ENCODE measurements around the gene DUT. TPM values are rescaled to one million over a fixed set of nuclear protein-coding genes. Genes with fewer than 3 reads are reported as not detected.
A peak's percentile ranks its signal among the peaks of the same experiment; 100 is the strongest.
"Not testable (repeated sequence)": the region's sequence is repeated elsewhere in the genome, so short reads cannot be mapped to it uniquely, and the experiment has no call there.

DUT gene
- total RNA-seq, 1 donor from 2014 or later, result 273 TPM

DNA sequence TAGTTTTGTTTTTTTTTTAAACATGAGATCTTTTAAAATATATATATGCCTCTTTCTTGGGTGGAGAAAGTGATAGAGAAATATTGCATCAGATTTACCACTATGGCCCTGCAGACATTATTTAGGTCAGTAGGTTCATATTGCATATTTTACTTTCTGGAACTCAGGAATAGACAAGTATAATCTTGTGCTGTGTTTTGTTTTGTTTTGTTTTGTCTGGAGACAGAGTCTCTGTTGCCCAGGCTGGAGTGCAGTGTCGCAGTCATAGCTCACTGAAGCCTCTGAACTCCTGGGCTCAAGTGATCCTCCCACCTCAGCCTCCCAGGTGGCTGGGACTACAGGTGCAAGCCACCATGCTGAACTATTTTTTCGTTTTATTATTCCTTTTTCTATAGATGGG is 21.5 kb upstream of the DUT start:
- intact Hi-C loops (cut with micrococcal nuclease), result no loop called here
- no peaks in the 10 kb centered on the region for H3K36me3 Mint-ChIP-seq (ENCODE audit: low read depth)
- H3K9me3 Mint-ChIP-seq, result no peaks in the 10 kb centered on the region
- no peak overlapping the region for H3K27ac Mint-ChIP-seq
- H3K4me1 Mint-ChIP-seq, result no peaks in the 10 kb centered on the region
- H3K27me3 Mint-ChIP-seq, result peaks cover 15% of the 10 kb centered on the region
- peak; percentile 14 for DNase-seq
- no peak overlapping the region for H3K4me3 Mint-ChIP-seq

DNA sequence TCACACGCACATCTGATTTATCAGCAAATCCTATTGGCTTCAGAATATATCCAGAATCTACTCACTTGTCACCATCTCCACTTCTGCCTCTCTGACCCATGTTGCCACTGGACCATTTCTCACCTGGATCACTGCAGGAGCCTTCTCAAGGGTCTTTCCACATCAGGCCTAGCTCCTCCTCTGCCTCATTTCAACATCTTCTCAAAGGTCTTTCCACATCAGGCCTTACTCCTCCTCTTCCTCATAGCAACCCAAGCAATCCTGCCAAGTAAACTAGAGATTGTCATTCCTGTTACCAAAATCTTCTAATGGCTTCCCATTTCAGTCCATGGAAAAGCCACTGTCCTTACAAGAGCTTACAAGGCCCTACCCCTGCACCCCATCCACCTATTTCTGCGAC is 18.0 kb upstream of the DUT start:
- Mint-ChIP-seq H3K4me1 (no peaks in the 10 kb centered on the region), H3K27ac (no peak overlapping the region), H3K27me3 (peaks cover 8% of the 10 kb centered on the region), H3K9me3 (no peaks in the 10 kb centered on the region), H3K4me3 (no peak overlapping the region), H3K36me3 (ENCODE audit: low read depth) (no peaks in the 10 kb centered on the region)
- intact Hi-C loops (cut with micrococcal nuclease), result no loop called here
- DNase-seq, result peak; percentile 26

DNA sequence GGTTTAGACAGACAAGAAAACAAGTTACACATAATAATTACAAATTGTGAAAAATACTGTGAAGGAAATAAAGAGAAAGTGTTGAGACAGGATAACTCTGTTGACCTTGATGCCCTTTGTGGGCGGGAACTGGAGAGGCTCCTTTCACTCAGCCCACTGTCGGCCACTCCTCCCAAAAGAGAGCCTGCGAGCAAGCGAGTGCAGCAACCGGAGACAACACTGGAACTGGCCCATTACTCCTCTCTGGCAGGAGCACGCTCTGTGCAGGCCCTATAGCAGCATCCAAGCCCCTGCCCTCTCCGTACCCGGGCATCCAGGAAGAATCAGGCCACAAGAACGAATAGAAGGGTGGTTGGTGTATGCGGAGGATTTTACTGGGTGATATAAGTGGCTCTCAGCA is 16.2 kb upstream of the DUT start:
- H3K36me3 Mint-ChIP-seq (ENCODE audit: low read depth), result no peaks in the 10 kb centered on the region
- no peaks in the 10 kb centered on the region for H3K9me3 Mint-ChIP-seq
- peaks cover 4% of the 10 kb centered on the region for H3K27me3 Mint-ChIP-seq
- DNase-seq, result peak; percentile 24
- intact Hi-C loops (cut with micrococcal nuclease), result no loop called here
- H3K4me1 Mint-ChIP-seq, result no peaks in the 10 kb centered on the region
- no peak overlapping the region for H3K27ac Mint-ChIP-seq
- no peak overlapping the region for H3K4me3 Mint-ChIP-seq

DNA sequence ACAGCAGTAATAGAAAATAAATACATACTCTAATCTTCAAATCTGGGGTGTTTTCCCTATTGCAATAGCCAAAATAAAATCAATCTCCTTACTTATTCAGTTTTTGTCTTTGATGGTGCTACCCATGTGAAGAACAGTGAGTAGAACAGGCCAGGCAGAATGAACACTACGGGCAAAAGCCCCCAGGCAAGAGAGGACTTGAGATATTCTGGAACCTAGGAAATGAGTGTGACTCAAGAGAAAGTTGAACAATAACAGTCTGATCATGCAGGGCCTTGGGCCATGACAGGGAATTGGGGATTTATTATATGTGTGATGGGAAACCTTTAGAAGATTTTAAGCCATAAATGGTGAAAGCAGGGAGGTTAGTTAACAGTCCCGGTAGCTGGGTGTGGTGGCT is 14.0 kb upstream of the DUT start:
- DNase-seq, result no peak
- Mint-ChIP-seq H3K9me3 (no peaks in the 10 kb centered on the region), H3K27ac (no peak overlapping the region), H3K27me3 (peaks cover 1% of the 10 kb centered on the region), H3K36me3 (ENCODE audit: low read depth) (no peaks in the 10 kb centered on the region), H3K4me1 (no peaks in the 10 kb centered on the region), H3K4me3 (no peak overlapping the region)
- intact Hi-C loops (cut with micrococcal nuclease), result no loop called here

DNA sequence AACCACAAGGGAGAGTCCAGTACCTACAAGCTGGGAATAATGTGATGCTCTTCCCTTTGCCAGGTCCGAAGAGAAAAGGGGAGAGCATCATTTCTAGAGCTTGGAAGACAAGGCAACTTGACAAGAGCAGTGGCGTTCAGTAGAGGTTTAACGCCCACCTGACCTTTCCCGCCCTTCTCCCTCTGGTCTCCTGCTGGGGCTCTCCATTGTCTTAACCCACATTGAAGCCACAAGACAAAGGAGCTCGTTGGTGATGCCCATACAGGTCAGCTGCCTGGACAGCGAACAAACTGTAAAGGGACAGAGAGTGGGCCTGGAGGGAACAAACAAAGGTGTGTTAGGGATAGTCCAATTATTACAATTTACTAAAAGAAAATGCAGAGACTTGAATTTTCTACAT is 13.1 kb upstream of the DUT start:
- intact Hi-C loops (cut with micrococcal nuclease), result no loop called here
- no peak overlapping the region for H3K27ac Mint-ChIP-seq
- peaks cover 1% of the 10 kb centered on the region for H3K27me3 Mint-ChIP-seq
- peak; percentile 20 for DNase-seq
- H3K4me1 Mint-ChIP-seq, result no peaks in the 10 kb centered on the region
- H3K9me3 Mint-ChIP-seq, result no peaks in the 10 kb centered on the region
- no peaks in the 10 kb centered on the region for H3K36me3 Mint-ChIP-seq (ENCODE audit: low read depth)
- no peak overlapping the region for H3K4me3 Mint-ChIP-seq

DNA sequence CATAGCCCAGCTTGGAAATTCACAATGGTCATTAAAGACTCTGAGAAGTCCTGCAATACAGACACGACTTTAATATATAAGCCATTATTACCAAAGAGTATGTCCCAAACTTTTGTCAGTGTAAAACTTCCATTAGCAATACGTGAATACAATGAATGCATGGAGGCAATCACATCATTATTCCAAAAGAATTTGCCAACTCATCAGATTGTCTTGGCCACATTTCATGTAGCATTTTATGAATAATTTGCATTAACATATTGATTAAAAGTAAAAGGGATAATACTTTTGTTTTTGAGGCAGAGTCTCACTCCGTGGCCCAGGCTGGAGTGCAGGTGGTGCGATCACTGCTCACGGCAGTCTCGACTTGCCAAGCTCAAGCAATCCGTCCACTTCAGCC is 7.9 kb upstream of the DUT start:
- peak; percentile 7 for DNase-seq
- intact Hi-C loops (cut with micrococcal nuclease), result no loop called here
- peaks cover 1% of the 10 kb centered on the region for H3K27me3 Mint-ChIP-seq
- no peak overlapping the region for H3K27ac Mint-ChIP-seq
- H3K4me3 Mint-ChIP-seq, result no peak overlapping the region
- no peaks in the 10 kb centered on the region for H3K4me1 Mint-ChIP-seq
- H3K9me3 Mint-ChIP-seq, result no peaks in the 10 kb centered on the region
- H3K36me3 Mint-ChIP-seq (ENCODE audit: low read depth), result peaks cover 2% of the 10 kb centered on the region

DNA sequence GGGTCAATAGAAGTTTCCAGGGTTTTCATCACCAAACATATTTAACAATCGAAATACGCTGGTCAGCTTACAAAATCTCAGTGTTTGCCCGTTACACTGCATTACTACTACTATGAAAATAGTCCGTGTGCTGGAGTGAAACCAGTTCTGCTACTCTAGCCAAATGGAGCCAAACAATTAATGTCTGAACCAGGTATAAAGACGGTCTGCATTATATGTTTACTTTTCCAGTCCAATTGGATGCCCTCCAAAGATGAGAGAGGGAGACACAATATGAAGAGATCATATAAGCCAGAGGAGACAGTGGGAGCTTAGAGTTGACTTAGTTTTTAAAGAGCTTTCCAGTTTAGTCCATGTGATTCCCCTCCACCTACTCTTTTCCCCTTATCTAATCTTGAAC is 6.3 kb upstream of the DUT start:
- Mint-ChIP-seq H3K36me3 (ENCODE audit: low read depth) (peaks cover 2% of the 10 kb centered on the region), H3K27me3 (no peaks in the 10 kb centered on the region), H3K4me1 (no peaks in the 10 kb centered on the region), H3K9me3 (no peaks in the 10 kb centered on the region), H3K27ac (no peak overlapping the region), H3K4me3 (no peak overlapping the region)
- DNase-seq, result peak; percentile 34
- intact Hi-C loops (cut with micrococcal nuclease), result no loop called here

DNA sequence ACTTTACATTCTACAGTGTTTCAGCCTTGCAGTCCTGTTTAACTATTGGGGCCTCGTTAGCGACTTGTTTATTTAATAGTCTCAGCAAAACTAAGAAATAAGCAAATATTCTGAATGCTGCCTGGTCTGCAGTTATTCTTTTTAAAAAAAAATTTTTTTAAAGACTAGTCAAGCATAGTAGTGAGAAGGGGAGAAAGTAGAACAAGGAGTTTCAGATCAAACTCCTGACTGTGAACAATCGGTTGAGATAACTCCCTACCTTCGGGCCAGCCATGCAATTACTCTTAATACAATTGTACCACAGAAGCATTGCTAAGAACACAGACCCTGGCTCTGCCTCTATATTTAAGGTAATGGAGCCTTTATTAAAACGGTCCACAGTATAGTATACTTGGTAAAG is 5.8 kb upstream of the DUT start:
- intact Hi-C loops (cut with micrococcal nuclease), result no loop called here
- Mint-ChIP-seq H3K27ac (no peak overlapping the region), H3K4me1 (peaks cover 4% of the 10 kb centered on the region), H3K36me3 (ENCODE audit: low read depth) (peaks cover 2% of the 10 kb centered on the region), H3K4me3 (no peak overlapping the region), H3K27me3 (no peaks in the 10 kb centered on the region), H3K9me3 (no peaks in the 10 kb centered on the region)
- peak; percentile 6 for DNase-seq

DNA sequence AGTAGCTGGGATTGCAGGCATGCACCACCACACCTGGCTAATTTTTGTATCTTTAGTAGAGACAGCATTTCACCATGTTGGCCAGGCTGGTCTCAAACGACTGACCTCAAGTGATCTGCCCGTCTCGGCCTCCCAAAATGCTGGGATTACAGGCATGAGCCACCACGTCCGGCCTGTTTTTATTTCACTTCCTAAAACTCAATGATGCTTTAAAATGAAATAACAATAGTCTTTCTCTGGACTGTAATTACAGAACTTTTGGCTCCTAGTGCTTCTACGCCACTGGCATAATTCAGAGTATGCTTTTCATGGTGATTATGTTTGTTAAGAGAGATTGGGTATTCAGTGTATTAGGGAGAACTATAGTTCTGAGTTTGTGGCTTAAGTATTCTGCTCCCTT is 5.0 kb upstream of the DUT start:
- DNase-seq; H3K4me3 Mint-ChIP-seq; H3K27me3 Mint-ChIP-seq; H3K9me3 Mint-ChIP-seq; H3K27ac Mint-ChIP-seq; H3K4me1 Mint-ChIP-seq; intact Hi-C loops (cut with micrococcal nuclease); H3K36me3 Mint-ChIP-seq (ENCODE audit: low read depth): not testable (repeated sequence)

DNA sequence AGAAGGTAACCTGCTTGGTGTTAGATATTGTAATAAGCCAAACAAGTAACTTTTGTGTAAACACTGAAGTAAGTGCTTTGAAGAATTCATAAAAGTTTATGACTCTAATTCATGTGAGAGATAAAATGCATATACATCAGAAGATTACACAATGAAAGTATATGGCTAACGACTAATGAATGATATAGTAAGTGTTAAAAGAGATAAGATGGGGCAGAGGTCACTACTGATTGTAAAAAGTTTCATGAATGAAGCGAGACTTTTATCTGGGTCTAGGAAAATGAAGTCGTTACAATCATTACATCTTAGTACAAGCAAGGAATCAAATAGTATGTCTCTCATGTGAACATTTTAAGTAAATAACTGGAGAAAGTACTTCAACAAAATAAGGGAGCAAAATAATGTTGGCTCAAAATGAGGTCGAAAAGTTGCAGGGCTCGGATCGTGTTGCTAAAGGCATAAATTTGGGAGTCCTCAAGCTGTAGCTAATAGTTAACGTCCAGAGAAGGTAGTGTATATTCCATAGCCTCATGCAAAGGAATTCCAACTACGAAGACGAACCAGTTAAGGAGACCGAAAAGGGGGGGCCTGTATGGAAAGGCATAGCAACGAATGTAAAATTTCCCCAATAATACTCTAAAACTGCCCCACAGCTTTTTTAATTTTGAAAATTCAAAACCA is 984 bp upstream of the DUT start:
- H3K4me3 Mint-ChIP-seq, result peak overlapping the region; percentile 95
- intact Hi-C loops (cut with micrococcal nuclease), result loop anchor here (2.0 to 5.0 kb wide), 5 partner anchors 153 to 1777 kb away; partner anchors contain the start of genes CEP152, DTWD1, FAM227B and MYEF2
- peak overlapping the region; percentile 94 for H3K27ac Mint-ChIP-seq

DNA sequence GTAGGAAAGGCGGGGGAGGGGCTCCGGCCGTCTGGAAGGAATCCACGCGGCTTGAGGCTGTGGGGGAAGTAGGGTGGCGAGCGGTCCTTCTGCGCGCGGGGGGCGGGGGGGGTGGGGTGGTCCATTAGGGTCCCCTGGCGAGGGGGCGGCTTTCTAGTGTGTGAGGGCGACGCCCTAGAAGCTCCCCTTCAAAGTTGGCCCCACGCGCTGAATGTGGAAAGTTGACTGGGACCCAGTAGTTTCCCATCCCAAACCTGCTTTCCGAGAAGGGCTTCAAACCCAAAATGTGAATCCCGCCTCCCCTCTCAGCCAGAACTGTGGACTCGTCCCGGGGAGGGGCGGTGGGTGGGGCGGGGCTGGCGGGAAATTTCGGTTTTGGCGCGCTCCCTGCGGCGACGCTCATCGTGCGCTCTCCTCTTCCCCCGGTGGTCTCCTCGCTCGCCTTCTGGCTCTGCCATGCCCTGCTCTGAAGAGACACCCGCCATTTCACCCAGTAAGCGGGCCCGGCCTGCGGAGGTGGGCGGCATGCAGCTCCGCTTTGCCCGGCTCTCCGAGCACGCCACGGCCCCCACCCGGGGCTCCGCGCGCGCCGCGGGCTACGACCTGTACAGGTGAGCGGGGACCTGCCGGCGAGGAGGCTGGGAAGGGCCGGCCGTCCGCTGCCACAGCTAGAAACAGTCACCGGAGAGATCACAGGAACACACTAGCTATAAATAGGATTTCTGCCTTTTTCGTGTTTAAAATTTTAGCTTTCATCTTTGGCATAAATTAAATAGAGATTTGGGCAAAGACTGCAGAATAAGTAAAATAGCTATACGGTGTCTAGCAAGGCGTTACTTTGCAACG is 790 bp downstream of the DUT start:
- Mint-ChIP-seq H3K27me3 (no peaks in the 10 kb centered on the region), H3K9me3 (no peaks in the 10 kb centered on the region), H3K4me3 (peak overlapping the region; percentile 95), H3K36me3 (ENCODE audit: low read depth) (peaks cover 37% of the 10 kb centered on the region), H3K4me1 (peaks cover 33% of the 10 kb centered on the region), H3K27ac (peak overlapping the region; percentile 94)
- intact Hi-C loops (cut with micrococcal nuclease), result loop anchor here (1.0 to 5.0 kb wide), 6 partner anchors 155 to 1775 kb away; partner anchors contain the start of genes CEP152, COPS2, DTWD1 and FAM227B
- DNase-seq, result peak; percentile 89

More for the DNA sequence above, 984 bp upstream of the DUT start:
- Mint-ChIP-seq H3K27me3 (no peaks in the 10 kb centered on the region), H3K36me3 (ENCODE audit: low read depth) (peaks cover 23% of the 10 kb centered on the region), H3K4me1 (peaks cover 25% of the 10 kb centered on the region), H3K9me3 (no peaks in the 10 kb centered on the region)
- no peak for DNase-seq

DNA sequence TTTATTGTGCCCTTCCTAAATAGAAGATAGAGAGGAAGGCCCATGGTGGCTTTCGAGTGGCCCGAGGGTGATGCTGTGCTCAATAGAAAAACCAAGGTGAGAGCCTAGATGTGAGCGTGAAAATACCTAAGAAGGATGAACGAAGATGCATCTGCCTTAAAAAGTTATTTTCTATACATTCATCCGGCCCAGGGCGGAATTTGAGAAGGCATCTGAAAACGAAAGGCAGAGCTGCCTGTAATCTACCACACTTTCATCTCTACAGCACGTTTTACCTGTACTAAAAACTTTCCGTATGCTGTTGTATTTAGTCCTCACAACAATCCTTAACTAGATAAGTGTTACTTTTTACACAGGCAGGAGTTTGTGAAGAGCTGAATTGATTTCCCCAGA is 1.4 kb downstream of the DUT start:
- H3K27me3 Mint-ChIP-seq, result no peaks in the 10 kb centered on the region
- DNase-seq, result peak; percentile 78
- H3K36me3 Mint-ChIP-seq (ENCODE audit: low read depth), result peaks cover 41% of the 10 kb centered on the region
- peak overlapping the region; percentile 95 for H3K4me3 Mint-ChIP-seq
- peak overlapping the region; percentile 94 for H3K27ac Mint-ChIP-seq
- no peaks in the 10 kb centered on the region for H3K9me3 Mint-ChIP-seq
- intact Hi-C loops (cut with micrococcal nuclease), result loop anchor here (5.0 kb wide), 4 partner anchors 155 to 1775 kb away; partner anchors contain the start of genes DTWD1, FAM227B, MYEF2 and SECISBP2L
- peaks cover 35% of the 10 kb centered on the region for H3K4me1 Mint-ChIP-seq

DNA sequence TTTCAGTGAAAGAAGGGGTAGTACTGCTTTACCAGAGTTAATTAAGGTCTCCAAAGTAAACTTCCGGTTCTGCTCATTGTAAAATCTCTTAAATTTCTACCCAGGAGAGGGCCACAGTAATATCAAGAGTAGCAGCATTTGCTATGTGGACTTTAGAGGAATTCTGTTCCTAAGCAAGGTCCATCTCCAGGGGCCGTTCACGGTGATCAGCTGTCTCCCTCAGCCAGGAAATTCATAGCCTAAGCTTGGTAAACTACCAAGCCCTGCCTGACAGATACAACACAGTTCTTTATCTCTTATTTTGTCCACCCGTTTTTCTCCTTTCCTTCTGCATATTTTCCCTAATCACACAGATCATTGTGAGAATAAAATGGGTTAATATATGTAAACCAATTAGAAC is 2.3 kb downstream of the DUT start:
- Mint-ChIP-seq H3K36me3 (ENCODE audit: low read depth) (peaks cover 46% of the 10 kb centered on the region), H3K27ac (peak overlapping the region; percentile 27), H3K4me1 (peaks cover 38% of the 10 kb centered on the region), H3K27me3 (no peaks in the 10 kb centered on the region), H3K4me3 (peak overlapping the region; percentile 95), H3K9me3 (no peaks in the 10 kb centered on the region)
- intact Hi-C loops (cut with micrococcal nuclease), result loop anchor here (5.0 kb wide), 4 partner anchors 156 to 1774 kb away; partner anchors contain the start of genes DTWD1, FAM227B, MYEF2 and SECISBP2L
- no peak for DNase-seq

DNA sequence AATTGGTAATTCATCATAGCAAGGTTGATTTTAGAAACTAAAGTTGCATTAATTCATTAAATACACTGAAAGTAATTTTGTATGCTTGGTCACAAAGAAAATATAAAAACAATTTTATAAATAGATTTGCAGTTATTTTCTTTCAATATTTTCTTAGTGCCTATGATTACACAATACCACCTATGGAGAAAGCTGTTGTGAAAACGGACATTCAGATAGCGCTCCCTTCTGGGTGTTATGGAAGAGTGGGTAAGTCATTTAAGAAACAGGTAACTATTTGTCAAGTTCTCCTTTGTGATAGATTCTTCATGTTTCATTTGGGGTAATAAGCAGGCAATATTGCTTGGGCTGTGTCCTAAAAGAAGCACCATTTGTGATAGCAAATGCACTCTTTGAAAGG is 3.0 kb downstream of the DUT start:
- DNase-seq, result no peak
- Mint-ChIP-seq H3K27me3 (no peaks in the 10 kb centered on the region), H3K27ac (no peak overlapping the region), H3K36me3 (ENCODE audit: low read depth) (peaks cover 46% of the 10 kb centered on the region), H3K9me3 (no peaks in the 10 kb centered on the region), H3K4me1 (peaks cover 38% of the 10 kb centered on the region), H3K4me3 (peak overlapping the region; percentile 54)
- intact Hi-C loops (cut with micrococcal nuclease), result loop anchor here (5.0 kb wide), 4 partner anchors 157 to 1773 kb away; partner anchors contain the start of genes DTWD1, FAM227B, MYEF2 and SECISBP2L

All from activated CD4-positive, alpha-beta T cell treated with anti-CD3 and anti-CD28 coated beads, Interleukin-2, amount 10 ng/mL, durations not matched to agents 24 days and 14 days (primary cell).